ENCODE measurements around the gene S100A12.

GRCh38 chr1:153386500-153386901, 11.1 kb upstream of the S100A12 start:
- TF ChIP-seq CTCF (IDR thresholded peaks at IDR 0.05 in 4 of 5, conservative IDR thresholded peaks at IDR 0.05 in 1 of 5) (no peak), POLR2A (IDR thresholded peaks at IDR 0.05) (no peak)
